Left lobe of liver (tissue), 2 donors: ENCODE measurements around the gene RPS6KB2. TPM values are rescaled to one million over a fixed set of nuclear protein-coding genes. Genes with fewer than 3 reads are reported as not detected.

ENCODE experiments used
- ATAC-seq: fragments of 200-7000 bp; cut with Tn5 transposase; one replicate; pipeline ENCODE4 v1.9.1; 2020; ENCODE audit warnings: mild to moderate bottlenecking, moderate library complexity
- DNase-seq: peaks from one replicate; pipeline ENCODE4 v3.0.0-alpha.2; 2020; ENCODE audit warnings: low spot score
- total RNA-seq: library from RNA; stranded (reverse); gene quantifications from one replicate; pipeline ENCODE4 v1.2.1, GENCODE V29; 2021
- donor health status: DM: no; HTN: no; CAD: no; lungs with moderate emphysema.
- donor health status: DM: no; HTN: yes; CAD: no.

The RPS6KB2 gene
- total RNA-seq, 1 donor from 2014 or later, result 31.5 TPM

DNA sequence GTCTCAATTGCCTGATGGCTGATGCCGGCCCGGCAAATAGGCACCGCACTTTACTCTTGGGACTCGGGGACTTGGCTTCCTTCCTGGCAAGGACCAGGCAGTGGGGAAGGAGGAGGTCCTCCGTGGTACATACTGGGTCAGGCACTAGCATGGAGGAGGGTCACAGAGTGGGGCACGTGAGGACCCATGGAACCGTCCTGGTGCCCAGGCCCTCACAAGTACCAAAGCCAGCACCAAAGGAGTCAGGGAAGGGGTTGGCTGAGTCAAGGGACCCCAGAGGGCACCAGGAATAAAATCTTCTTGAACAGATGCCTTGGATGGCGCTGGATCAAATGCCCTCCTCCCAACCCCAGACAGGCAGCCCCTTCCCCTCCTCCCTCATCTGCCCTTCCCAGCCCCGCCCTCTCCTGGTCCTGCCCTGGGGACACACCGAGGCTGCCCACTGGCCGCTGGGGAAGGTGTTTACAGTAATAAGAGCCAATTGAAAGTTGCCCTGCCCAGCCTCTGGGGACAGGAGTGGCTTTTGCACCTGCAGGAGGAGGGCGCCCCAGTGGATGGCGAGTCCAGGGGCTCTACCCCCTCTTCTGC lies 18.4 kb upstream of the RPS6KB2 start:
- ATAC-seq (peak; percentile 38), DNase-seq (no peak)

DNA sequence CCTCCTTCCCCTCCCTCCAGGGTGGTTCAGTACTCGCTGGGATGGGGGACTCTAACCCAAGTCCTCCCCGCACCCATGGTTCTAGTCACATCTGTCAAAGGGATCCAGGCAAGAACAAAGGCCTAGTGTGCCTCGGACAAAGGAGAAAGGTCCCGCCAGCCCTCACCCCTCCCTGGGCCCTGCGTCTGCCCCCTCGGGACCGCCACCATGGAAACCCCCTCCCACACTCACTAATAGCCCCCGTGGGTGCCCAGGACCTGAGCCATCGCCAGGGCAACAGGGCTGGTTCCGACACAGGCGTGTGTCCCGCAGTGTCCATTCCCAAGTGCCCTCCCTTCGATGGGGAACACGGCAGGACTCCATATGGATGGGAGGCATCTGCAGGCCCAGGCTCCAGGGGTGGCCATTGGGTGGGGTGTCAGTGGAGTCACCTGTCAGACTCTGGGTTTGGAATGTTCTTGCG lies 17.9 kb upstream of the RPS6KB2 start:
- DNase-seq (no peak), ATAC-seq (no peak)

DNA sequence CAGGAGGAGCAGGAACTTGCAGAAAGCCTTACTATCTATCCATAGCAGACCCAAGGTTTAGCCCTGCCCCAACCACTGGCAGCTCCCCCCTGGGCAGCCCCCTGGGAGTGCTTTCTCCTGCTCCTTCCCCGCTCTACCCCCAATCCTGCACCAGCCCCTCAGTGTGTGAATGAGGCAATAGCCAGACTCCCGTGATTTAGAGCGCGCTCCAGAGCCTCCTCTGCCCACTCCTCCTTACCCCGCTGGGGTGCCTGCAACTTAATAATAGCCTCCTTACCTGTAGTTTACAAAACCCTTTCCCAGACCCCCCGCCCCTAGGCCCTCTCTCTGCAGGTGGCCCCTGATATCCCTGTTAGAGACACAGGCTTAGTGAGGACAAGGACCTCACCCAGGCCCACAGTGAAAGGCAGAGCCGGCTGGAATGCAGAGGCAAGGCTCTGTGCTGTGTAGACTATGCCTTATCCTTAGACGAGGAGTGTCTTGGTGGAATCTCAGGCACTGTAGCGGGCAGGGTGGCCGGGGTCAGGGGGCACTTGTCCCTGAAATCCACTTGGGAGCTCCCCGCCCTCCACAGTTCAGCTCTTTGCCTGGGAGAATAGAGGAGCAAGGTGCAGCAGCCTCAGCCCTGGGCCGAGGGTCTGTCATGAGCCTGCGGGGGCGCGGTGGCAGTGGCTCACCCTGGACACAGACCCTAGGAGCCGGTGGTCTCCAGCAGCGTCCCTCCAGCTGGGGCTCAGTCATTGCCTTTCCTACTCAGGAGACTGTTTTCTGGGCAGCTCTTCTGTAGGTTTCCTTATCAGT lies 17.1 kb upstream of the RPS6KB2 start:
- DNase-seq, result no peak
- ATAC-seq, result no peak

DNA sequence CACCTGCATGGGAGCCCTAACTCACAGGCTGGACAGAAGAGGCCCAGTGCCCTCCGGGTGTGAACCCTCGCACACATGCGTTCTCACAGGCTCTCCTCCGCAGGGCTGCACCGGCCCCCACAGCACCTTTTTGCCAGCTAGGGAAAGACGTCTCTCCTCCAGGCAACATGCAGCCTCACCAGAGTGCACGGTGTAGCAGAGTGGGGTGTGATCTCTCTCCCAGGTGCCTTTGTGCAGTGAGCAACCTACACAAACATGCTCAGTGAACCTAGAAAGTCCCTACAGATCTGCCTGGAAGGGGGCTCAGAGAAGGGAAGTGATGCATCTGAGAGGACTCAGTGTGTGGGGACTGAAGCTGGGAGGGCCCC lies 16.5 kb upstream of the RPS6KB2 start:
- ATAC-seq, result no peak
- DNase-seq, result no peak

DNA sequence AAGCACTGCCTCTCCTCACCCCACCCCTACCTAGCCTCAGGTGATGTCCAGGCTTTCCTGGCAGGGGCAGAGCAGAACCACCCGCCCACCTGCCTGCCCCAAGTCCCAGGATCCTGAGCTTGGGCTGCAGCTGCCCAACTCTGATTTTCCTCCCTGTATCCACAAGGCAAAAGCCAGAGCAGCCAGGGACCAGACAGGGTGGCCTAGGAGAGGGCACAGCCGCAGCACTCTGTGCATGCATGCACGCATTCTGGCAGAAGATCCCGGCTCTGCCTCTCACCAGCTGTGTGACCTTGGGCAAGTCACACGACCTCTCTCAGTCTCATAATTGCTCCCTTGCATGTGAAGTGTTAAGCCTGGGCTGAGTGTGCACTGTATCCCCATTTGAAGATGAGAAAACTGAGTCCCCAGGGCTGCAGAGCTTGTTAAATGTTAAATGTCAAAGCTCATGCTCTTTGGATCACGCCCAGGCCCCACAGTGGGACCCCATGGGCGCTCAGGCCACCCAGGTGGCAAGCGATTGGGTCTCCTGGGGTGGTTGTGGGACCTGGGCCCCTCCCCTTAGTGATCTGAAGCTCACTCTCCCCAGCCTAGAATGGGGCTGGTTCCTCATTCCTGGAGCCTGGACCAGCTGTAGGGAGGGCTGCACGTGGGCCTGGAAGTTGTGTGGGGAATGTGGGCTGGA lies 15.7 kb upstream of the RPS6KB2 start:
- no peak for ATAC-seq
- DNase-seq, result no peak

DNA sequence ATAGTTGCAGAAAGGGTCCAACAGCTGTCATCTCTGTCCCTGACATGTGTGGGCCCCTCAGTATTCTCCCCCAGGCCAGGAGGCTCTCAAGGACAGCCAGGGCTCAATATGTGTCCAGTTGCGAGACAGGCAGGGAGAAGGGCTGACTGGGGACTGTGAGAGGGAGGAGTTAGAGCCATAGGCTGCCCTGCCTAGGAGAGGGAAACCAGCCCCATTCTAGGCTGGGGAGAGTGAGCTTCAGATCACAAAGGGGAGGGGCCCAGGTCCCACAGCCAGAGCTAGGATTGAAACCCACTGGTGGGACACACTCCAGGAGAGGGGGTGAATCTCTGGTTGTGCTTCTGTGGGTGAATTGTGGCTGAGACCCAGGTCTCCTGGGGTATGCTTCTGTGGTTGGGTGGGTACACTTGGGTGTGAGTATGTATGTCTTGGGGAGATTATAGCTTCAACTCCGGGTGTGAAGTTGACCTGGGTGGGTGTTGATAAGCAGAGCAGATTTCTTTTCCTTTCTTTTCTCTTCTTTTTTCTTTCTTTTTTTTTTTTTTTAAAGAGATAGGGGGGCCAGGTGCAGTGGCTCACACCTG lies 14.9 kb upstream of the RPS6KB2 start:
- no peak for DNase-seq
- ATAC-seq, result no peak

DNA sequence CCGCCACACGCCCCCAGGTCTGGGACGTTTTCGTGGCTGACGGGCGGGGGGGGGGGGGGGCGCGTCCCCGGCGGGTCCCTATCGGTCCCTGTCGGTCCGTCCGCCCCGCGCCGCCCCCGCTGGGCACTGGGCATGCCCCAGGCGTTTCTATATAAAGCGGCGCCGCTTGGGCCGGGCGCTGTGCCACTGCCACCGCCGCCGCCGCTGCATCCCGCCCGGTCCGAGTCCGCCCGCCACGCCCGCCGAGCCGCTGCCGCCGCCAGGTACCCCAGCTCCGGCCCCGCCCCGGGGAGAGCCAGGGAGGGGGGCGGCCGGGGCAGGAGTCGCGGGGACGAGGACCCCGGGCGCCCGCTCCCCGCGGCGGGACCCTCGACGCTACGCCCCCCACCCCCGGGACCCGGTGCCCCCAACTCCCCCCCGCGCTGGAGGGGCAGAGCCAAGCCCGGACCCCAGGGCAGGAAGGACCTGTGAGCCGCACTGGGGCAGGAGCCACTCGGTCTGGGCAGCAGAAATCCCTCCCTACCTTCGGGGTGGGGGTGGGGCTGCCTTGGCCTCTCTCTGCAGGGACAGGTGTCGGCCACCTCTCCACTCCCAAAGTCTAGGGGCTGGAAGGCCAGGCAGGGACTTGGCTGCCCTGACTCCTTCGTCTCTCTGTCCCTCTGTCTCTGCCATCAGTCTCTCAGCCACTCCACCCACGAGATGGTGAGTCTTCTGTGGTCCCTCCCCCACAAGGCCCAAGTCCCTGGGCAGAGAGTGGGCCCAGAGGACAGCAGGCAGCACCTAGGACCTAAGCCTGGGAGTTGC lies 12.6 kb upstream of the RPS6KB2 start, which contains the start of gene CARNS1:
CARNS1 (plus strand) TSS at position 178 of the 804 bp plus-strand sequence; CDS start at position 700, 522 bp downstream.
- ATAC-seq (no peak), DNase-seq (no peak)

DNA sequence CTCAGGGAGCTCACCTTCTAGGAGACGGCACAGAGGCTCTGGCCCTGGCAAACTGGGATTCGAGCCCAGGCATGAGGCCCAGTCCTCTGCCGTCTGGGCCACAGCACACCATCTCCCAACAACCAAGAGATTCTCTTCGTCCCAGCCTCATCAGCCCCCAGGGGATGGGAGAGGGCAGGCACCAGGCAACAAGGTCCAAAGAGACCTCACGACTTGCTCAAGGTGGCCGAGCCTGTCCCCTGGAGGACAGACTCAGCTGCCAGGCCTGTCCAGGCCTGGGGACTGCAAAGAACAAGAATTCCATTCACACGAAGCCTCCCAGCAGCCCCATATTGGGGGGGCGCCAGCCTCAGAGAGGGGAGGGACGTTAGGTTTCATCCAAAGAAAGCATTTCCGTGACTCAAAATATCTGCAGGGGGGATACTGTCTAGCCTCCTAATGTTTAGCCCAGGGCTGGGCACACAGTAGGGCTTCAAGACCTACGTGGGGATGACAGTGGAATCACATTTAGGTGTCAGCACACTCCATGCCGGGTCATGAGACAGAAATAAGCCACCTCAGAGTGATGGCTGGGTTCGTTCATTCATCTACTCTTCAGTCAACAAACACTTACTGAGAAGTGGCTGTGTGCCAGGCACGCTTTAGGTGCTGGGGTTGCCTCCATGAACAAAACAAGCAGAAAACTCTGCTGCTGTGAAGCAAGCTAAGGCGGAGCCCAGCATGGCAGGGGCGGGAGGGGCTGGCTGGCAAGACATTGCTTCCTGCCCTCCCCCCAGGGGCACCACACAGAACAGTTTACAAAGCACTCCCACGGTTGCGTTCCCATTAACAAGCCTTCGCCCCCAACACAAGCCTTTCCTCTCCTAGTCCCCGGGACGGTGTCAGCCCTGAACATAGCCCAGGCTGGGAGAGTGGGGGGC lies 11.6 kb upstream of the RPS6KB2 start:
- ATAC-seq, result no peak
- DNase-seq, result no peak

DNA sequence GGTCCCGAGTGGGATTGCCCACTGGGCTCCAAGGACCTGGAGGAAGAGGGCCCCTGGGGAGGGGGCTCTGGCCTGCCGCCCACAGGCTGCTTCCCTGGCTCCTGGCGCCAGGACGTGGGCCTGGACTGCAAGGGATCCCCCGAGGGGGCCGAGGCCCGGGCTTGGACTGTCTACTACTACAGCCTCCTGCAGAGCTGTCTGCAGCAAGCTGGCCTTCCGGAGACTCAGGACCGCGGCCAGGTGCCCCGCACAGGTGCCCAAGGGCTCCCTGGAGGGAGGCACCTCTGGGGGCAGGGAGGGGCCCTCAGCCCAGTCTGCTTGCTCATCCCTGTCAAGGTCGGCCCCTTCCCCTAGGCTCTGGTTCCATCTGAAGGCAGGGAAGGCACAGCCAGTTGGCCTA lies 10.9 kb upstream of the RPS6KB2 start:
- ATAC-seq, result no peak
- no peak for DNase-seq

DNA sequence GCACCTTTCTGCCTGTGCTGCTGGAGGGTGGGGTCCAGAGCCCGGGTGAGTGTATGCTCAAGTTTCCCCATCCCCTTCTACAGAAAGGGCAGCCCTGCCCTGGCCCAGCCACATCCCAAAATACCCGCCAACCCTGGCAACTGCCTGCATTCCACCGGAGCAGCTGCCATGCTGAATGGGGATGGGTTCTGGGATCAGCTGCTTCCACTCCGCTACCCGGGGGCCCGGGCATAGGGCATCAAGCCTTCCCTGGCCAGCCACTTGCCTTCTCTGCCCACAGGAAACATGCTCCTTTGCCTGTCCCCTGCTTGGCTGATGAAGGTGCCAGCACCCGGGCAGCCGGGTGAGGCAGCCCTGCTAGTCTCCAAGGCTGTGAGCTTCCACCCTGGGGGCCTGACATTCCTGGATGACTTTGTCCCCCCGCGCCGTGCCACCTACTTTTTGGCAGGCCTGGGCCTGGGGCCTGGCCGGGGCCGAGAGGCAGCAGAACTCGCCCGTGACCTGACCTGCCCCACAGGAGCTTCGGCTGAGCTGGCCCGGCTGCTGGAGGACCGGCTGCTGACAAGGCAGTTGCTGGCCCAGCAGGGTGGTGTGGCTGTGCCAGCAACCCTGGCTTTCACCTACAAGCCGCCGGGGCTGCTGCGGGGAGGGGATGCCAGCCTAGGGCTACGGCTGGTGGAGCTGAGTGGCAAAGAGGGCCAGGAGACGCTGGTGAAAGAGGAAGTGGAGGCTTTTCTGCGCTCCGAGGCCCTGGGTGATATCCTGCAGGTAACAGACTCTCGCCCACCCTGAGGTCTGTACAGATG lies 9.6 kb upstream of the RPS6KB2 start:
- DNase-seq (peak; percentile 79), ATAC-seq (peak; percentile 68)

DNA sequence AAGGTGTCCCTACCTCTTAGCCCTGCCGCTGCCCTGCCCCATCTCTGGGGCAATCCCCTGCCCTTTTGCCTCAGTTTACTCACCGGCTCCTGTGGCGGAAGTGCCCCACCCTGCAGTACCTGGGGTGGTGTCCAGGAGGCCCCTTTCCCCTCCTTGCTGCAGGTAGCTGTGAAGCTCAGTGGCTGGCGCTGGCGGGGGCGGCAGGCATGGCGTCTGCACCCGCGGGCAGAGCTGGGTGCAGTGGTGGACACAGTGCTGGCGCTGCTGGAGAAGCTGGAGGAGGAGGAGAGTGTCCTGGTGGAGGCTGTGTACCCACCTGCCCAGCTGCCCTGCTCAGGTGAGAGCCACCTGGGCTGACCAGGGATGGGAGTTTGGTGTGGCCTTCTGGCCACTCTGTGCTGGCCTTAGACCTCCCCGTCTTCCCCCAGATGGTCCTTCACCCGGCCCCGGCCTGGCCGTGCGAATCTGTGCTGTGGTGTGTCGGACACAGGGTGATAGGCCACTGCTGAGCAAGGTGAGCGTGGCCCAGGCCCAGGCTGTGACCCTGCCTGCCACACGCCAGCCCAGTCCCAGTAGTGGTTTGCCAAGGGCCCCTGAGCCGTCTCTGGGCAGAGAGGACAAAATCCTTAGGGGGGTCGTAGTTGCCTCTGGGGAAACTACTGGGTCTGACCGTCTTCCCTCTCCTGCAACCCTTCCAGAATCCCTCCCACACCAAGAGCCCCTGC lies 8.8 kb upstream of the RPS6KB2 start:
- no peak for DNase-seq
- no peak for ATAC-seq

DNA sequence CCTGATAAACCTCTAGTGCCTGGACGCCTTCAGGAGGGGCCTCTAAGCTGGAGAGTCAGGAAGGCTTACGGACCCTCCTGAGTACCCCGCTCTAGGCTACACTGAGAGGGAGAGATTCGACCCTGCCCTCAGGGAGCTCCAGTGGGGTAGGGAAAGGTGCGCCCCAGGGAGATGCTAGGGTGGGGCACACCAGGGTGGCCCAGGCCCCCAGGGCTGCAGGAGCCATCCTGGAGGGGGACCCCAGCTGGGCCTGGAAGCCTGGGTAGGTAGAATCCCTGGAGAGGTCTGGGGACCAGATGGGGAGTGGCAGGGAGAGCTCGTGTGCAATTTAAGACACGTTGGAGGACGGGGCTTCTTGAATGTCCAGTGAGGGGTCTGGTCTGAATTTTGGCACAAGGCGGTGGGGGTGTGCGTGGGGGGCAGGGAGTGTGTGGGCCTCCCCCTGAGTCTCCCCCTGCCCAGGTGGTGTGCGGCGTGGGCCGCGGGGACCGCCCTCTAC lies 8.1 kb upstream of the RPS6KB2 start:
- no peak for DNase-seq
- ATAC-seq, result no peak

DNA sequence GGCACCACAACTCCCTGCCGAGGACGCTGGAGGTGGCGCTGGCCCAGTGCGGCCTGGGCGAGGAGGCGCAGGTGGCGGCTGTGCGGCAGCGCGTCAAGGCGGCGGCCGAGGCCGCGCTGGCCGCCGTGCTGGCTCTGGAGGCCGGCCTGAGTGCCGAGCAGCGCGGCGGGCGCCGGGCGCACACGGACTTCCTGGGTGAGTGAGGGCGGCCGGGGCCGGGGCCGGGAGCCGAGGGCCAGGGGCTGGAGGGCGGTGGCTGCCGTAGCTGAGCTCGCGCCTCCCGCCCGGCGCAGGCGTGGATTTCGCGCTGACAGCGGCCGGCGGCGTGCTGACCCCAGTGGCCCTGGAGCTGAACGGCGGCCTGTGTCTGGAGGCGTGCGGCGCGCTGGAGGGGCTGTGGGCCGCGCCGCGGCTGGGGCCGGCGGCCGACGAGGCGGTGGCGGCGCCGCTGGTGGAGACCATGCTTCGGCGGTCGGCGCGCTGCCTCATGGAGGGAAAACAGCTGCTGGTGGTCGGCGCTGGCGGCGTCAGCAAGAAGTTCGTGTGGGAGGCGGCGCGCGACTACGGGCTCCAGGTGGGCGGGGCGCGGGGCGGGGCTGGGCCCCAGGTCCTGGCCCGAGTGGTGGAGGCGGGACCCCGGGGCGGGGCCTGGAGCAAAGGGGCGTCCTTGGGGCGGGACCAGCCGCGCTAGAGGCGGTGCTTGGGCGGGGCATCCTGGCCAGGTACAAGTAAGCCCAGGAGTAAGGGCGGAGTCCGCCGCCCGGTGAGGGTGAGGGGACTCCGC lies 7.5 kb upstream of the RPS6KB2 start:
- DNase-seq, result peak; percentile 99
- ATAC-seq, result peak; percentile 91

DNA sequence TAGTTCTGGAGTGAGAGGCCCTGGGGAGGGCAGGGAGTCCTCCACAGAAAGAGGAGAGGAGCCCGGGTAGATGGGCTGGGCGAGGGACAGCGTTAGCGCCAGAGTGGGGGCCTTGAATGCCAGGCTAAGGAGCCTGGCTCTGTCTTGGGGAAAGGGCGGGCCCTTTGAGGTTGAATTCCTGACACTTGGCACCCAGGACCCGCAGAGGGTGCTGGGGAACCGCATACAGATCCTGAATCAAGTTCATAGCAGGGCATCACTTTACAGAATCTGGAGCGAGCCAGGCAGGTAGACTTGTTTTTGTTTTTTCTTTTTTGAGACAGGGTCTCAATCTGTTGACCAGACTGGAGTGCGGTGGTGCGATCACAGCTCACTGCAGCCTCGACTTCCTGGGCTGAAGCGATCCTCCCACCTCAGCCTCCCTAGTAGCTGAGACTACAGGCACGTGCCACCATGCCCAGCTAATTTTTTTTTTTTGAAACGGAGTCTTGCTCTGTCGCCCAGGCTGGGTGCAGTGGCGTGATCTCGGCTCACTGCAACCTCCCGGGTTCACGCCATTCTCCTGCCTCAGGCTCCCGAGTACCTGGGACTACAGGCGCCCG lies 6.8 kb upstream of the RPS6KB2 start:
- DNase-seq, result no peak
- ATAC-seq, result peak; percentile 7

DNA sequence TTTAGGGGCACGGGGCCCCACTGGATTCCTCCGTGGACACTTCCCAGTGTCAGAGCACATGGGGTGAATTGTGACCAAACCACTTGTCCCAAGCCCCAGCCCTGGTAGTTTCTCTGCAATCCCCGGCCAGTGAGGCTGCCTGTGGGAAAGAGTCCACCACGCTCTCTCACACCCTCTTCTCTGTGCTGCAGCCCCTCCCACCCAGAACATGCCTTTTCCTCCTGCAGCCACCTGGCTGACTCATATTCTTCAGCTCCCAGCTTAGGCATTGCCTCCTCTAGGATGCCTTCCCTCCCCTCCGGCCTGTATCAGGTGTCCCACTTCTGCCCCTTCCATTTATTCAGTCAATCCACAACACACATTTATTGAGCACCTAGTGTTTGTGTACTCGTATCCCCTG lies 5.4 kb upstream of the RPS6KB2 start:
- ATAC-seq (no peak), DNase-seq (no peak)

DNA sequence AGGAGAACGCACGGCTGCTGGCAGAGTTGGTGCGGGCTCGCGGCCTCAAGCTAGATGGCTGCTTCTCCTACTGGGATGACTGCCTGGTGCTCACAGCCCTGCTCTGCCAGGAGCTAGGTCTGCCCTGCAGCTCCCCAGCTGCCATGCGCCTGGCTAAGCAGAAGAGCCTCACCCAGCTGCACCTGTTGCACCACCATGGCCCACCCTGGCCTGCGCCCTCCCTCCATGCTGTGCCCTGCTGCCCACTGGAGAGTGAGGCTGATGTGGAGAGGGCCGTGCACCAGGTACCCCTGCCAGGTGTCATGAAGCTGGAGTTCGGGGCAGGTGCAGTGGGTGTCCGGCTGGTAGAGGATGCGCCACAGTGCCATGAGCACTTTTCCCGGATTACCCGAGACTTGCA lies 4.8 kb upstream of the RPS6KB2 start:
- ATAC-seq, result no peak
- DNase-seq, result no peak
